ENCODE measurements around the gene ABCB8.

Gene ABCB8

DNA sequence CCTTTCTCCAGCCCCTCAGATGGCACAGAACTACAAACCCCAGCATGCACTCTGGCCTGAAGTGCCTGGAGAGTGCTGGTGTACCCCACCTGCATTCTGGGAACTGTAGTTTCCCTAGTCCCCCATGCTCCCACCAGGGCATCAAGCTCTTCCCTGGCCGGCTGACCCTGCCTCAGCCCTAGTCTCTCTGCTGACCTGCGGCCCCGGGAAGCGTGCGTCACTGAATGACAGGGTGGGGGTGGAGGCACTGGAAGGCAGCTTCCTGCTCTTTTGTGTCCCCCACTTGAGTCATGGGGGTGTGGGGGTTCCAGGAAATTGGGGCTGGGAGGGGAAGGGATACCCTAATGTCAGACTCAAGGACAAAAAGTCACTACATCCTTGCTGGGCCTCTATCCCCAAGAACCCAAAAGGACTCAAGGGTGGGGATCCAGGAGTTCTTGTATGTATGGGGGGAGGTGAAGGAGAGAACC, 35.4 kb upstream of the ABCB8 start:
- H3K79me2 ChIP-seq: no peaks in the 10 kb centered on the region
- no peak overlapping the region for H2AFZ ChIP-seq
- no peak overlapping the region for H3K4me2 ChIP-seq (ENCODE audit: low read length)
- H3K9ac ChIP-seq: no peak overlapping the region
- H3K27ac ChIP-seq: peak overlapping the region; percentile 62
- no peaks in the 10 kb centered on the region for H3K36me3 ChIP-seq (ENCODE audit: control insufficient read depth, insufficient read depth, low read length)
- H3K4me3 ChIP-seq (ENCODE audit: low read depth, low read length): no peak overlapping the region
- H3K4me1 ChIP-seq: no peaks in the 10 kb centered on the region
- TF ChIP-seq, protein P1, sequence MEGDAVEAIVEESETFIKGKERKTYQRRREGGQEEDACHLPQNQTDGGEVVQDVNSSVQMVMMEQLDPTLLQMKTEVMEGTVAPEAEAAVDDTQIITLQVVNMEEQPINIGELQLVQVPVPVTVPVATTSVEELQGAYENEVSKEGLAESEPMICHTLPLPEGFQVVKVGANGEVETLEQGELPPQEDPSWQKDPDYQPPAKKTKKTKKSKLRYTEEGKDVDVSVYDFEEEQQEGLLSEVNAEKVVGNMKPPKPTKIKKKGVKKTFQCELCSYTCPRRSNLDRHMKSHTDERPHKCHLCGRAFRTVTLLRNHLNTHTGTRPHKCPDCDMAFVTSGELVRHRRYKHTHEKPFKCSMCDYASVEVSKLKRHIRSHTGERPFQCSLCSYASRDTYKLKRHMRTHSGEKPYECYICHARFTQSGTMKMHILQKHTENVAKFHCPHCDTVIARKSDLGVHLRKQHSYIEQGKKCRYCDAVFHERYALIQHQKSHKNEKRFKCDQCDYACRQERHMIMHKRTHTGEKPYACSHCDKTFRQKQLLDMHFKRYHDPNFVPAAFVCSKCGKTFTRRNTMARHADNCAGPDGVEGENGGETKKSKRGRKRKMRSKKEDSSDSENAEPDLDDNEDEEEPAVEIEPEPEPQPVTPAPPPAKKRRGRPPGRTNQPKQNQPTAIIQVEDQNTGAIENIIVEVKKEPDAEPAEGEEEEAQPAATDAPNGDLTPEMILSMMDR (IDR thresholded peaks at IDR 0.05): no peak
- H3K9me3 ChIP-seq (ENCODE audit: control insufficient read depth, low read length): no peaks in the 10 kb centered on the region
- no peaks in the 10 kb centered on the region for H3K27me3 ChIP-seq (ENCODE audit: control insufficient read depth, insufficient read depth, low read length)

DNA sequence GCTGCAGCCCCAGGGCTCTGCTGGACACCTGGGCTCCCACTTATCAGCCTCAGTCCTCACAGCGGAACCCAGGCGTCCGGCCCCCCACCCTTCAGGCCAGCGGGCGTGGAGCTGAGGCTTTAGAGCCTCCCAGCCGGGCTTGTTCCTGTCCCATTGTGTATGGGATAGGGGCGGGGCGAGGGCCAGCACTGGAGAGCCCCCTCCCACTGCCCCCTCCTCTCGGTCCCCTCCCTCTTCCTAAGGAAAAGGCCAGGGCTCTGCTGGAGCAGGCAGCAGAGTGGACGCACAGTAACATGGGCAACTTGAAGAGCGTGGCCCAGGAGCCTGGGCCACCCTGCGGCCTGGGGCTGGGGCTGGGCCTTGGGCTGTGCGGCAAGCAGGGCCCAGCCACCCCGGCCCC, 34.7 kb upstream of the ABCB8 start:
- Histone ChIP-seq H3K4me3 (ENCODE audit: low read depth, low read length) (no peak overlapping the region), H3K9me3 (ENCODE audit: control insufficient read depth, low read length) (no peaks in the 10 kb centered on the region), H3K36me3 (ENCODE audit: control insufficient read depth, insufficient read depth, low read length) (no peaks in the 10 kb centered on the region), H3K27me3 (ENCODE audit: control insufficient read depth, insufficient read depth, low read length) (no peaks in the 10 kb centered on the region), H3K4me2 (ENCODE audit: low read length) (no peak overlapping the region), H3K4me1 (no peaks in the 10 kb centered on the region), H2AFZ (no peak overlapping the region), H3K9ac (no peak overlapping the region), H3K79me2 (no peaks in the 10 kb centered on the region), H3K27ac (peak overlapping the region; percentile 62)
- TF ChIP-seq, protein P1 (IDR thresholded peaks at IDR 0.05): no peak

DNA sequence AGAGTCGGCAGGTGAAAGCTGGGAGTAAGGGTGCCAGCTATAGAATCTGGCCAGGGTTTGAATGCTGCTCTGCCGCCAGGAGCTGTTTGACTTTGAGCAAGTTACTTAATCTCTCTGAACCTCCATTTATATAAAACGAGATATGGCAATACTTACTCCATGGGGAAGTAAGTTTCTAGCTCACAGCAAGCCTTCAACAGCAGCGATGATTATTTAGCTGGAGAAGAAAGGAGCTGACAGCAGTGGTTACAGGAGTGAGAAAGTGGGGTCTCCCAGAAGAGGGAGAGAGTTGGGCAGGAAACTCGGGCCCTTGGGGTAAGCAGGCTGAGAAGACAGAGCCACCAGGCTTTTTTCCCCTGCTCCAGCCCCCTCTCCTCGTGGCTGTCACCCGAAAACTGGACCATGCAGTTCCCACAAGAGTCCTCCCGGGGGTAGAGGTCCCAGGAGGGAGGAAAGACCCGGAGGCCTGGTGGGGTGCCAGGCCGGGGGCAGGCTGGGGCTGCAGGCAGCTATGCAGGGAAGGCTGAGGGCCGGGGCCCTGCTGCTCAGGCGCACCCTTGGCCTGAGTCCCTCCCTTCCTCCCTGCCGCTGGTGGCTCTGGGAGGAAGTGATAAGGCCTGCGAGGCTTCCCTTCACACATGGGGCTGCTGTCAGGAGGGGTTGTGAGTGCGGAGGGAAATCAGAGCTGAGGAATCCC, 34.0 kb upstream of the ABCB8 start:
- Histone ChIP-seq H3K79me2 (no peaks in the 10 kb centered on the region), H3K4me3 (ENCODE audit: low read depth, low read length) (peak overlapping the region; percentile 22), H3K4me1 (no peaks in the 10 kb centered on the region), H2AFZ (no peak overlapping the region), H3K4me2 (ENCODE audit: low read length) (peak overlapping the region; percentile 22), H3K9ac (no peak overlapping the region), H3K36me3 (ENCODE audit: control insufficient read depth, insufficient read depth, low read length) (no peaks in the 10 kb centered on the region), H3K27me3 (ENCODE audit: control insufficient read depth, insufficient read depth, low read length) (no peaks in the 10 kb centered on the region), H3K9me3 (ENCODE audit: control insufficient read depth, low read length) (no peaks in the 10 kb centered on the region), H3K27ac (peak overlapping the region; percentile 24)
- TF ChIP-seq, protein P1 (IDR thresholded peaks at IDR 0.05): no peak

DNA sequence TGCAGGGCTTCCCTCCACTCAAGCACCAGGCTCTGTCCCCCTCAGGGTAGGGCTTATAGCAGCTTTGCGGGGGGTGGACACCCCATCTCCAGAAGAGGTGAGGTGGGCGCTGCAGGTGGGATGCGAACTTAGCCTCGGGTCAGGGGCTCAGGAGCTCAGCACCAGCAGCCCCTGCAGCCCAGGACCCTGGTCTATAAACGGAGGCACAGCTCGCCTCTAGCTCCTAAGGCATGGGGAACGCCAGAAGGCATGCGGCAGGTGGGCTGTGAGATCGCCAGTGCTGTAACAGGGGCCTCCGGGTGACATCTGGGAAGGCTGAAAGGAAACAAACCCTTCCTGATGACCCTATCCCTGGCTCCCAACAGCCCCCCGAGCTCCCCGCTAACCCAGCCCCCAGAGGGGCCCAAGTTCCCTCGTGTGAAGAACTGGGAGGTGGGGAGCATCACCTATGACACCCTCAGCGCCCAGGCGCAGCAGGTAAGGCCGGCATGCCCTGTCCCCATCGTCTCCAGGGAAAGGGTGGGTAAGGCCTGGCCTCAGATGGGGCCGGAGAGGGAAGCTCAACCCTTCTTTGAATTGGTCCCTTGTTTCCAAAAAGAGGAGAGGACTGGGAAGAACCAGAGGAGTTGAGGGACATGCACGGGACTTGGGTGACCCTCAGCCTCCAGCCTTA, 33.3 kb upstream of the ABCB8 start:
- H3K36me3 ChIP-seq (ENCODE audit: control insufficient read depth, insufficient read depth, low read length): no peaks in the 10 kb centered on the region
- H3K9ac ChIP-seq: no peak overlapping the region
- H3K4me3 ChIP-seq (ENCODE audit: low read depth, low read length): no peak overlapping the region
- no peak overlapping the region for H2AFZ ChIP-seq
- no peaks in the 10 kb centered on the region for H3K79me2 ChIP-seq
- H3K9me3 ChIP-seq (ENCODE audit: control insufficient read depth, low read length): no peaks in the 10 kb centered on the region
- H3K4me2 ChIP-seq (ENCODE audit: low read length): peak overlapping the region; percentile 22
- H3K27me3 ChIP-seq (ENCODE audit: control insufficient read depth, insufficient read depth, low read length): no peaks in the 10 kb centered on the region
- no peak overlapping the region for H3K27ac ChIP-seq
- TF ChIP-seq, protein P1 (IDR thresholded peaks at IDR 0.05): no peak
- H3K4me1 ChIP-seq: no peaks in the 10 kb centered on the region
